Body of pancreas (tissue), 4 donors: ENCODE data around the gene MAGEA2B.

Experiments
- CTCF ChIP-seq, 7 experiments: fragments of 450-650 bp in 4 of 7; fragments of 200-600 bp in 3 of 7; sonication (generic) in 3 of 7; IDR thresholded peaks; one replicate each; pipeline ENCODE4 v1.5.1; 2016 to 2019; ENCODE audit warnings: antibody characterized with exemption in 7 of 7
- POLR2A ChIP-seq, 3 donors: fragments of 450-650 bp; IDR thresholded peaks; one replicate each; pipeline ENCODE4 v1.6.1; 2016; ENCODE audit warnings: antibody characterized with exemption in 3 of 3, mild to moderate bottlenecking in 2 of 3

GRCh38 chrX:152733261-152733975, 19.0 kb downstream of the MAGEA2B start, which contains the start of the genes CSAG1 and MAGEA12:
- TF ChIP-seq CTCF (IDR thresholded peaks at IDR 0.05) (no peak), POLR2A (IDR thresholded peaks at IDR 0.05) (no peak)
